Skin epidermis (tissue), 12 donors: ENCODE data around the gene PLCL2.

ENCODE experiments used
- H3K27ac ChIP-seq, 21 experiments: fragments of 200-600 bp; sonication (generic) in 11 of 21; one replicate each; pipeline ENCODE4 v1.5.0; 2020; ENCODE audit warnings: mild to moderate bottlenecking in 3 of 21, inconsistent platforms in 2 of 21, moderate library complexity in 2 of 21
- H3K4me3 ChIP-seq, 7 experiments: fragments of 200-600 bp; sonication (generic) in 2 of 7; one replicate each; pipeline ENCODE4 v1.5.0; 2020; ENCODE audit warnings: inconsistent platforms in 2 of 7, mild to moderate bottlenecking in 2 of 7, moderate library complexity in 1 of 7

Gene PLCL2

GRCh38 chr3:16864610-16865313 is 20.0 kb upstream of the PLCL2 start:
- no peak overlapping the region for H3K4me3 ChIP-seq

DNA sequence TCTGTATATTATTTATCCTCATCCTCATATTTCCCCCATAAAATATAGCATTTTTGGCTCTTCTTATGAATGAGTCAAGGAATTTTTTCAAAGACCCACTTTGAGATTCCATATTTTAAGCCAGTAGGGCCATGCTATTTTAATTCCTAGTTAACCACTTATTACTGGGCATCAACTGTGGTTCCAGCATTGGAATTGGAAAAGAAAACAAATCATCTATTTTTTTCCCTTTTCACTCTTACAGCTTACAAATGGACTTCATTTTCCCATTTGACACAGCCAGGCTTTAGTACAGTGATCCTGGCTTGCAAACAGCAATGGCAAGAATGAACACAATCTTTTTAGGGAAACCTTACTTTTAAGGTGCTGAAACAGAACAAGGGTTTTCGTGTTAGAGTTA is 19.4 kb upstream of the PLCL2 start:
- Histone ChIP-seq H3K4me3 (no peak overlapping the region), H3K27ac (no peak overlapping the region)

More at GRCh38 chr3:16864610-16865313, 20.0 kb upstream of the PLCL2 start:
- H3K27ac ChIP-seq = no peak overlapping the region

GRCh38 chr3:16866571-16866970 is 18.2 kb upstream of the PLCL2 start:
- H3K4me3 ChIP-seq = no peak overlapping the region
- no peak overlapping the region for H3K27ac ChIP-seq

- H3K4me3 ChIP-seq = no peak overlapping the region
- no peak overlapping the region for H3K27ac ChIP-seq
Measured at GRCh38 chr3:16868513-16868912, 16.2 kb upstream of the PLCL2 start.

GRCh38 chr3:16869261-16870005 is 15.3 kb upstream of the PLCL2 start:
- no peak overlapping the region for H3K4me3 ChIP-seq
- no peak overlapping the region for H3K27ac ChIP-seq

DNA sequence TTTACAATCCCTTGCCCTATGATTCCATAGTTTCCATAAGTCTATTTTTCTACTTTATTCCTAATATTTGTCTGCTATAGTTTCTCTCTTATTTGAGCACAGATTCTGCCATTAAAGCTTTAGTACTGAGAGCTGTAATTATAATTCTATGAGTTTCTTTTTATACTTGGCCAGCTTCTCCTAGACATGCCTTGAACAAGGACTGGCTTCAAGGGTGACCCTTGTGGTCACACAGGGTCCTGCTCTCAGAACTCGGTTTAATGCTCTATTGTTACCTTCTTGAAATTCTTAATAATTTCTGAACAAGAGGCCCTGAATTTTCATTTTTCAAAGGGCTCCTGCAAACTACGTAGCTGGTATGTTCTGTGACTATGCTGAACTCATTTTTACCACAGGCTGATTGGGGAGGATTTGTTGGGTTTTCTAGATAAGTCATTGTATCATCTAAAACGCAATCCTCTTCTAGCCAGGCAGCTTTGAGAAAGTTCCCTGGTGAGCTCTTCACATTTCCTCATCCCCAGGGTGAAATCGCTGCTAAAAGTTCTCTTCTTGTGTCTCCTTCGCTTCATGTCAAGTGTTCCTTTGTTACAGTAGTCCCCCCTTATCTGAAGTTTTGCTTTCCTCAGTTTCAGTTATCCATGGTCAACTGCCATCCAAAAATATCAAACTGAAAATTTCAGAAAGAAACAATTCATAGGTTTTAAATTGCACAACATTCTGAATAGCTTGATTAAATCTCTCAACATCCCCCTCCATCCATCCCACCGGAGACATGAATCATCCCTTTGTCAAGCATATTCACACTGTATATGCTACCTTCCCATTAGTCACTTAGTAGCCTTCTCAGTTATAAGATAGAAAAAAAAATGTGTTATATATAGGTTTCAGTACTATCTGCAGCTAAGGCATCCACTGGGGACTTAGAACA is 12.6 kb upstream of the PLCL2 start:
- no peak overlapping the region for H3K4me3 ChIP-seq
- H3K27ac ChIP-seq = no peak overlapping the region

- no peak overlapping the region for H3K27ac ChIP-seq
- H3K4me3 ChIP-seq = no peak overlapping the region
Measured at GRCh38 chr3:16873872-16874271, 10.9 kb upstream of the PLCL2 start.

- no peak overlapping the region for H3K4me3 ChIP-seq
- no peak overlapping the region for H3K27ac ChIP-seq
Measured at GRCh38 chr3:16875876-16876550, 8.7 kb upstream of the PLCL2 start.

DNA sequence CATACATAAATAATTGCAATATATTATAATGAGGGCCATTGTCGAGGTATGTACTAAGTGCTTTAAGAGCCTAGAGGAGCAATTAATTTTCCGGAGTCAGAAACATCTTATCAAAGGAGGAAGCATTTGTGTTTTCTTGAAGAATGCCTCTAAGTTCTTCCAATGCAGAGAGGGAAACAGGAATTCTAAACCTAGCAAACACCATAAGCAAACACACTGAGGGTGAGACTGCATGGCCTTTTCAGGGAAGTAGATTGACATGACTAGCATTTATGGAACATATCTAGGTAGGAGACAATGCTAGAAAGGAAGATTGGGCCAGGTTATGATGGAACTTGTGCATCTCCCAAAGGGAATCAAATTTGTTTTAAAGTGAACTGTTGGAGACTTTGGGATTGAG is 7.2 kb upstream of the PLCL2 start:
- Histone ChIP-seq H3K4me3 (no peak overlapping the region), H3K27ac (no peak overlapping the region)

DNA sequence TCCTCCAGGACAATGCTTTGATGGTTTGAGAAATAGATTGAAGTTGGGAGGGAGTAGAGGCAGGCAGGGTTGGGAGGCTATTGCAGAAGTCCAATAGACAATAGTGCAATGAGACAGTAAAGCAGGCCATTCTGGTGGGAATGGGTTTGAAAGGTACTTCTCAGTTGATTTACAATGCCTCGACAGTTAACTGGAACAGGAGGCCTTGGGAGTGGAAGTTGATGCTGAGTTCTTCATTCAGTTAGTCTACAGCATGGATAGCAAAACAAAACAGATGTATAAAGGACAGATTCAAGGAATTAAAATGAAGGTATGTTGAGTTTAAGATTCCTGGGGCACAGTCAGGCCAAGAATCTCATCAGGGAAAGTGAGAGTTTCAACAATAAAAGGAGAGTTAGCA is 6.8 kb upstream of the PLCL2 start:
- H3K27ac ChIP-seq = no peak overlapping the region
- H3K4me3 ChIP-seq = no peak overlapping the region

- Histone ChIP-seq H3K4me3 (no peak overlapping the region), H3K27ac (peak overlapping the region in 4 of 21 experiments; percentile 21 to 96 (median 94))
Measured at GRCh38 chr3:16881896-16882630, 2.7 kb upstream of the PLCL2 start.

GRCh38 chr3:16883057-16883722 is 1.6 kb upstream of the PLCL2 start:
- H3K4me3 ChIP-seq = no peak overlapping the region
- peak overlapping the region in 15 of 21 experiments; percentile 86 to 98 (median 90) for H3K27ac ChIP-seq

GRCh38 chr3:16883723-16884083 is 1.1 kb upstream of the PLCL2 start:
- H3K27ac ChIP-seq = peak overlapping the region in 19 of 21 experiments; percentile 83 to 98 (median 90)

DNA sequence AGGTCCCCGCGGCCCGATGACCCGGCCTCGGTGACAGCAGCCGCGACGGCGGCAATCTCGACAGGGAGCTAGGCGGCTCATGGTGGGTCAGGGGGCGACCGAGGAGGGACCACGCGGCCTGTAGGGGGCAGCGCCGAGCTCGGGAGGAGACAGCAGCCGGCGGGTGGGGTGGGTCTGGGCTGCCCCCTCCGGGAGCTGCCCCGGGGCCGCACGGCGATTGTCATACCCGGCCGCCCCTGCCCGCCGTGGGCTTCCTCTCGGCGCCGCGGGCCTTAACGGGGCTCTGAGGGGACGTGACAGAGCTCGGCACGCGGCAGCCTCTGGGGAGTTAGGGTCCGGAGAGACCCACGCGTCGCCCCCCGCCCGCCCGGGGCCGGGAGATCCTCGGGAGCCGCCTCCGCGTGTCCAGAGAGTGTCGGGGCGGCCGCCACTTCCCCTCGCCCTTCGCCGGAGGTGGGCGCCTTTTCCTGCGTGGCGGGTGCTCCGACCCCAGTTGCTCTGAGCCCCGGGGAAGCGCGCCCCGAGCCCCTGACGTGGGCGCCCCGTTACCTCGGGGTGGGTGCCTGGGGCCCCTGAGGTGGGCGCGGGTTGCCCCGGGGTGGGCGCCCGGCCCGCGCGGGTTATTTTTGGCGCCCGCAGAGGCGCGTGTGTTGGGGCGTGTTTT is 539 bp upstream of the PLCL2 start:
- Histone ChIP-seq H3K4me3 (peak overlapping the region; percentile 52 to 79 (median 65)), H3K27ac (peak overlapping the region; percentile 81 to 98 (median 90))

More at GRCh38 chr3:16883723-16884083, 1.1 kb upstream of the PLCL2 start:
- H3K4me3 ChIP-seq = peak overlapping the region; percentile 52 to 79 (median 65)

GRCh38 chr3:16885593-16886302 is 993 bp downstream of the PLCL2 start:
- H3K4me3 ChIP-seq = peak overlapping the region; percentile 52 to 79 (median 65)
- H3K27ac ChIP-seq = peak overlapping the region in 19 of 21 experiments; percentile 83 to 98 (median 90)

DNA sequence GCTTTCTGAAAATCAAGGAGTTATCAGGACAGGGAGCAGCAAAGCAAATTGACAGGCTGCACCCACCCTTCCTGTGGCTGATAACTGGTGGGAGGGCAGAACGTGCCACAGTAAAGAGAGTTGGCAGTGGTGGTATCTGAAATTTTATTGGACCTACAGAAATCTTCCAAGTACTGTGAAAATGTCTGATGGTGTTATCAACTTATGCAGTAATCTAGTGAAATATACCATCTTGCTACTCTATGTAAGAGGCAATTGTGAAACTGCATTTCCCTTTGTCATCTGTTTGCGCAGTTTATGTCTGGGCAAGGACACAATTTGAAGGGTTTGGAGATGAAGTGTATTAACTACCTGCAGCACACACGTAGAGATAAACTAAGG is 1.5 kb downstream of the PLCL2 start:
- Histone ChIP-seq H3K27ac (peak overlapping the region in 16 of 21 experiments; percentile 33 to 98 (median 90)), H3K4me3 (peak overlapping the region; percentile 52 to 79 (median 65))

GRCh38 chr3:16887130-16887529 is 2.4 kb downstream of the PLCL2 start:
- H3K27ac ChIP-seq = peak overlapping the region in 2 of 21 experiments; percentile 13 to 95
- H3K4me3 ChIP-seq = no peak overlapping the region
